Prostate gland (tissue), 2 donors: ENCODE data around the gene SMIM36. TPM values are rescaled to one million over a fixed set of nuclear protein-coding genes. Genes with fewer than 3 reads are reported as not detected.
A peak's percentile ranks its signal among the peaks of the same experiment; 100 is the strongest.
"Not testable (repeated sequence)": the region's sequence is repeated elsewhere in the genome, so short reads cannot be mapped to it uniquely, and the experiment has no call there.

Experiments used
- DNase-seq: peaks from one replicate; pipeline ENCODE4 v3.0.0-alpha.2; 2019; ENCODE audit warnings: low spot score
- H3K27ac ChIP-seq, 2 donors: fragments of 200-600 bp; sonication (generic); 2 replicates each; pipeline ENCODE4 v1.5.1; 2017 to 2019
- H3K27me3 ChIP-seq: fragments of 200-600 bp; sonication (generic); replicated peaks from 2 replicates; pipeline ENCODE4 v1.5.1; 2019; ENCODE audit not compliant: insufficient read depth
- H3K36me3 ChIP-seq, 2 donors: fragments of 200-600 bp; sonication (generic); 1 replicate in 1 of 2; 2 replicates in 1 of 2; pipeline versions ENCODE4 v1.5.1 to v1.8.1; 2017 to 2019
- H3K4me1 ChIP-seq: fragments of 200-600 bp; sonication (generic); replicated peaks from 2 replicates; pipeline ENCODE4 v1.5.1; 2019
- H3K4me3 ChIP-seq, 2 donors: fragments of 200-600 bp; sonication (generic); 2 replicates each; pipeline ENCODE4 v1.5.1; 2017 to 2019
- H3K9me3 ChIP-seq: fragments of 200-600 bp; sonication (generic); 2 replicates; pipeline ENCODE4 v1.5.1; 2017
- CTCF ChIP-seq, 4 experiments: fragments of 200-600 bp in 2 of 4; fragments of 450-650 bp in 2 of 4; sonication (generic) in 2 of 4; IDR thresholded peaks; 1 replicate in 3 of 4; 2 replicates in 1 of 4; pipeline ENCODE4 v1.5.1; 2016 to 2019; ENCODE audit warnings: antibody characterized with exemption in 4 of 4, mild to moderate bottlenecking in 2 of 4, moderate library complexity in 2 of 4
- POLR2A ChIP-seq: fragments of 450-650 bp; IDR thresholded peaks from one replicate; pipeline ENCODE4 v1.6.1; 2016; ENCODE audit warnings: antibody characterized with exemption, mild to moderate bottlenecking
- POLR2AphosphoS5 ChIP-seq: sonication (generic); formaldehyde crosslinking; IDR thresholded peaks from one replicate; pipeline ENCODE4 v1.6.1; 2017; ENCODE audit warnings: antibody characterized with exemption
- WGBS: methylation state at CpG from one replicate; pipeline ENCODE4 v1.1.5; 2018; 5-methylcytosine and 5-hydroxymethylcytosine counted together
- intact Hi-C: fragments of 100-400 bp; cut with DNase I; formaldehyde crosslinking; loops from one replicate; pipeline ENCODE4 v1.14.2; 2022
- total RNA-seq, 2 donors: library from RNA; depleted of rRNA; stranded (reverse); fragments of >200 nt; gene quantifications; one replicate each; pipeline ENCODE4 v1.1.0, GENCODE V29; 2016

The SMIM36 gene
- total RNA-seq, 2 donors from 2014 or later: not detected

GRCh38 chr17:55513885-55514590 lies 2.8 kb upstream of the SMIM36 start:
- no peak overlapping the region for H3K4me3 ChIP-seq
- no peaks in the 10 kb centered on the region for H3K4me1 ChIP-seq
- 1% methylated on average over 5 of the region's 5 CpGs for WGBS
- no peak overlapping the region for H3K27ac ChIP-seq
- no peaks in the 10 kb centered on the region for H3K9me3 ChIP-seq
- no peaks in the 10 kb centered on the region for H3K27me3 ChIP-seq
- intact Hi-C loops: loop anchor here (5.0 to 10.0 kb wide), 5 partner anchors 97 to 522 kb away; no protein-coding TSS in a partner anchor
- peak; percentile 56 for TF ChIP-seq POLR2AphosphoS5
- peak; percentile 78 to 93 (median 84) for TF ChIP-seq CTCF (IDR thresholded peaks at IDR 0.05)
- no peak for TF ChIP-seq POLR2A
- H3K36me3 ChIP-seq: no peaks in the 10 kb centered on the region
- DNase-seq: peak; percentile 73

DNA sequence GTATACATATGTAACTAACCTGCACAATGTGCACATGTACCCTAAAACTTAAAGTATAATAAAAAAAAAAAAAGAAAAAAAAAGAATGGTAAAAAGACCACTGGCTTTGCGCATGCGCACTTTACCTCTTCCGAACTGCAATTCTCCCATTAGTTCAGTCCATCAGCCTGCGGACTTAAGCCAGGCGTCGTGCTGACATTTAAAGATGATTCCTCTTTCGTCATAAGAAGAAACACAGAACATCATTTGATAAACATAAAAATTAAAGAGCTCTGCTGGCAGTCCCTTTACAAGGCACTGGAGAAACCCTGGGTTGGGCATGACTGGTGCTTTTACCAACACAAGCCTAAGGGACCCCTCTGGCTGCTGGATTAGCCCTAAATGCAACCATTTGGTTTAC lies 3.6 kb downstream of the SMIM36 start:
- H3K27me3 ChIP-seq, H3K27ac ChIP-seq, DNase-seq, H3K4me3 ChIP-seq, intact Hi-C loops, H3K36me3 ChIP-seq, H3K9me3 ChIP-seq, H3K4me1 ChIP-seq: not testable (repeated sequence)
- WGBS: 75% methylated on average over 7 of the region's 7 CpGs

- H3K36me3 ChIP-seq, H3K4me3 ChIP-seq, H3K27ac ChIP-seq, H3K4me1 ChIP-seq, H3K9me3 ChIP-seq, DNase-seq, intact Hi-C loops, H3K27me3 ChIP-seq: not testable (repeated sequence)
- whole genome bisulfite sequencing: 51% methylated on average over 10 of the region's 23 CpGs
These were observed 9.6 kb downstream of the SMIM36 start for GRCh38 chr17:55501626-55502025.

DNA sequence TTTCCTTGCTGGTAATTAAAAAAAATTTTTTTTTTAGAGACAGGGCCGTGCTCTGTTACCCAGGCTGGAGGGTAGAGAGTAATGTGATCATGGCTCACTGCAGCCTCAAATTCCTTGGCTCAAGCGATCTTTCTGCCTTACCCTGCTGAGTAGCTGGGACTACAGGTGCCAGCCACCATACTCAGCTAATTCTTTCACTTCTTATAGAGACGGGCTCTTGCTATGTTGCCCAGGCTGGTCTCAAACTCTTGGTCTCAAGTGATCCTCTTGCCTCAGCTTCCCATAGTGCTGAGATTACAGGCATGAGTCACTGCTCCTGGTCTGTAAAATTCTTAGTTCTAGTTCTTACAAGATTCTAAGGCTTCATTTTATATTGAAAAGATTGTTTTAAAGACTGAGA lies 11.1 kb downstream of the SMIM36 start:
- WGBS: 70% methylated on average over 3 of the region's 3 CpGs
- H3K27ac ChIP-seq: no peak overlapping the region
- intact Hi-C loops: no loop called here

DNA sequence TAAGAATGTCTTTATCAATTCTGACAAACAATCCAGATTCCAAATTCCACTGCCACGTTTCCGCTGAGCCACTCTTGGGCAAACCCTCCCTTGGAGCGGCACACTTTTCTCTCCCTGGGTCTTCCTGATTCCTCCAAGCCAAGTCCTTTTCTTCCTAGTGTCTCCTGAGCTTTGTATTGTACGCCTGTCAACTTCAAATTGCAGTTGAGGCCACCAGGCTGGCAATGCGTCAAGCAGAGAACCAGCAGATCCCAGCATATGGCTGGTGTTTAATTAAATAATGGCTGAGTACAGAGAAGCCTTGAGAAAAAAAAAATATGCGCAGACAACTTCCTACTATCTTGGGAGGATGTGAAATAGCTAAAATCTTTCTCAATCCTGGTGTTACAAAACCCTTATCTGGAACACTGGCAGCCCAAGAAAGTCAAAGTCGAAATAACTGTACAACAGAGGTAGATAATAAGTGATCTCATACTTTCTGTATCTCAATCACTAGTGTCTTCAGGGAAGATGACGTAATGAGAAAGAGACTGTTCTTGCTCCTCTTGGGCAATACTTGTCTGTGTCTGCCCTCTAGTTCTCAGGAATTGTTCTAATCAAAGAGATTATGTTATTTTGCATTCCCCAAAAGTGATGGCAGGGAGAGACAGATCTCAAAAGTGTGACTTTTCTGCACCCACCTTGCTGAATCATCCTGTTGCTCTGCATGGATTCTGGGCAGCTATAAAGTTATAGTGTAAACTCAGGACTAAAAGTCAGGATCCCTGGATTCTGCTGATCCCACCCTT lies 15.0 kb downstream of the SMIM36 start:
- Histone ChIP-seq H3K36me3 (no peaks in the 10 kb centered on the region), H3K9me3 (no peaks in the 10 kb centered on the region), H3K4me3 (no peak overlapping the region), H3K4me1 (no peaks in the 10 kb centered on the region), H3K27me3 (no peaks in the 10 kb centered on the region), H3K27ac (no peak overlapping the region)
- WGBS: 71% methylated on average over 8 of the region's 8 CpGs
- TF ChIP-seq POLR2AphosphoS5 (no peak), POLR2A (no peak)
- intact Hi-C loops: no loop called here
- DNase-seq: no peak

More for the DNA sequence above, 11.1 kb downstream of the SMIM36 start:
- H3K36me3 ChIP-seq: no peaks in the 10 kb centered on the region
- no peak for DNase-seq
- no peak overlapping the region for H3K4me3 ChIP-seq
- H3K4me1 ChIP-seq: no peaks in the 10 kb centered on the region
- no peaks in the 10 kb centered on the region for H3K27me3 ChIP-seq
- no peak for TF ChIP-seq POLR2AphosphoS5
- TF ChIP-seq CTCF (IDR thresholded peaks at IDR 0.05): no peak
- TF ChIP-seq POLR2A: no peak
- H3K9me3 ChIP-seq: no peaks in the 10 kb centered on the region

- Histone ChIP-seq H3K9me3 (no peaks in the 10 kb centered on the region), H3K27me3 (no peaks in the 10 kb centered on the region), H3K4me3 (no peak overlapping the region), H3K4me1 (no peaks in the 10 kb centered on the region), H3K36me3 (no peaks in the 10 kb centered on the region), H3K27ac (peak overlapping the region in 1 of 2 donors; percentile 25)
- intact Hi-C loops: no loop called here
- DNase-seq: peak; percentile 76
- WGBS: 23% methylated on average over 3 of the region's 3 CpGs
- TF ChIP-seq POLR2A (no peak), POLR2AphosphoS5 (peak; percentile 93)
These were observed 16.0 kb downstream of the SMIM36 start for GRCh38 chr17:55495239-55495638.
